ENCODE measurements around the gene CAPN2.

Gene CAPN2

GRCh38 chr1:223702735-223703667 is 9.3 kb upstream of the CAPN2 start:
- no peak for DNase-seq

- DNase-seq: no peak
These were observed 8.7 kb upstream of the CAPN2 start for GRCh38 chr1:223703668-223704013.

GRCh38 chr1:223704921-223705878 is 7.1 kb upstream of the CAPN2 start:
- DNase-seq: peak; percentile 63

- peak; percentile 91 for DNase-seq
These were observed 6.0 kb upstream of the CAPN2 start for GRCh38 chr1:223706077-223706973.

GRCh38 chr1:223707256-223708000 is 4.9 kb upstream of the CAPN2 start:
- no peak for DNase-seq

GRCh38 chr1:223708001-223708359 is 4.4 kb upstream of the CAPN2 start:
- no peak for DNase-seq

GRCh38 chr1:223708651-223709268 is 3.6 kb upstream of the CAPN2 start:
- DNase-seq: no peak

GRCh38 chr1:223709598-223709997 is 2.7 kb upstream of the CAPN2 start:
- DNase-seq: peak; percentile 31

- no peak for DNase-seq
These were observed 1.9 kb upstream of the CAPN2 start for GRCh38 chr1:223710179-223711133.

- DNase-seq: peak; percentile 37
These were observed 1.2 kb upstream of the CAPN2 start for GRCh38 chr1:223711173-223711572.

GRCh38 chr1:223711747-223712193 is 569 bp upstream of the CAPN2 start:
- DNase-seq: no peak

- no peak for DNase-seq
These were observed 623 bp downstream of the CAPN2 start for GRCh38 chr1:223712850-223713474.

- DNase-seq: no peak
These were observed 1.4 kb downstream of the CAPN2 start for GRCh38 chr1:223713546-223714420.

- DNase-seq: no peak
These were observed 2.0 kb downstream of the CAPN2 start for GRCh38 chr1:223714421-223714724.

- DNase-seq: peak; percentile 9
These were observed 2.7 kb downstream of the CAPN2 start for GRCh38 chr1:223714849-223715603.

GRCh38 chr1:223715604-223716172 is 3.3 kb downstream of the CAPN2 start:
- DNase-seq: no peak

- DNase-seq: no peak
These were observed 4.0 kb downstream of the CAPN2 start for GRCh38 chr1:223716302-223716862.

Measured in NCI-H2171 treated with DMSO at 0.1 percent for 48 hours (cell line).